IMR-90 (cell line): ENCODE data around the gene CPNE1. TPM values are rescaled to one million over a fixed set of nuclear protein-coding genes. Genes with fewer than 3 reads are reported as not detected.

Experiments used
- ATAC-seq: fragments of 200-7000 bp; cut with Tn5 transposase; 2 replicates; pipeline ENCODE4 v1.9.1; 2020; ENCODE audit warnings: low read depth, mild to moderate bottlenecking, moderate library complexity
- BruUV-seq: library from RNA; stranded (reverse); fragments of 400-500 nt; replicated peaks from 2 replicates; lab custom pipeline; 2021; lab: Mats Ljungman, UMichigan
- CTCF ChIA-PET: fragments of 300-600 bp; formaldehyde crosslinking; extraction: SDS; loops from one replicate; lab custom pipeline; 2021; ENCODE audit warnings: antibody characterized with exemption; lab: Yijun Ruan, JAX
- POLR2A ChIA-PET: fragments of 300-600 bp; sonication (Branson Sonifier 250); formaldehyde crosslinking; loops from one replicate; lab custom pipeline; 2022; ENCODE audit warnings: antibody characterized with exemption; ENCODE audit not compliant: unreplicated experiment; lab: Charles Lee
- DNase-seq: peaks from one replicate; pipeline ENCODE4 v3.0.0; 2013
- H2AFZ ChIP-seq: replicated peaks from 2 replicates; pipeline ENCODE3; 2013; ENCODE audit warnings: low read length, mild to moderate bottlenecking; ENCODE audit not compliant: poor library complexity
- H2AK5ac ChIP-seq: 2 replicates; pipeline ENCODE4 v1.6.1; 2013; ENCODE audit warnings: low read depth, low read length, inconsistent platforms
- H2AK9ac ChIP-seq: replicated peaks from 2 replicates; pipeline ENCODE3; 2013; ENCODE audit warnings: mild to moderate bottlenecking, low read depth, low read length, moderate library complexity; ENCODE audit not compliant: poor library complexity
- H2BK120ac ChIP-seq: 2 replicates; pipeline ENCODE4 v1.6.1; 2013; ENCODE audit warnings: low read depth, low read length, inconsistent platforms
- H2BK15ac ChIP-seq: 3 replicates; pipeline ENCODE4 v1.6.1; 2013; ENCODE audit warnings: low read depth, low read length, inconsistent platforms
- H2BK20ac ChIP-seq: 2 replicates; pipeline ENCODE4 v1.6.1; 2013; ENCODE audit warnings: low read depth, mild to moderate bottlenecking, inconsistent platforms, low read length, moderate library complexity
- H2BK5ac ChIP-seq: 2 replicates; pipeline ENCODE4 v1.6.1; 2013; ENCODE audit warnings: mild to moderate bottlenecking, low read depth, low read length, inconsistent platforms; ENCODE audit not compliant: poor library complexity, severe bottlenecking
- H3K14ac ChIP-seq: replicated peaks from 2 replicates; pipeline ENCODE4 v1.6.1; 2013; ENCODE audit warnings: low read depth, low read length, inconsistent platforms
- H3K18ac ChIP-seq: 2 replicates; pipeline ENCODE4 v1.6.1; 2013; ENCODE audit warnings: low read depth, low read length, control low read depth
- H3K23ac ChIP-seq: 2 replicates; pipeline ENCODE4 v1.6.1; 2013; ENCODE audit warnings: low read depth, low read length, inconsistent platforms
- H3K27ac ChIP-seq: 2 replicates; pipeline ENCODE4 v1.5.1; 2013; ENCODE audit warnings: mild to moderate bottlenecking, control low read depth, low read length; ENCODE audit not compliant: insufficient read depth
- H3K27me3 ChIP-seq: 2 replicates; pipeline ENCODE4 v1.6.1; 2013; ENCODE audit warnings: low read length; ENCODE audit not compliant: control insufficient read depth, insufficient read depth
- H3K36me3 ChIP-seq: 2 replicates; pipeline ENCODE4 v1.6.1; 2013; ENCODE audit warnings: low read length, mixed read lengths; ENCODE audit not compliant: control insufficient read depth, insufficient read depth
- H3K4ac ChIP-seq: 2 replicates; pipeline ENCODE4 v1.6.1; 2013; ENCODE audit warnings: low read depth, low read length, inconsistent platforms
- H3K4me1 ChIP-seq: 2 replicates; pipeline ENCODE4 v1.6.1; 2013; ENCODE audit warnings: low read length, mixed read lengths; ENCODE audit not compliant: control insufficient read depth, insufficient read depth
- H3K4me2 ChIP-seq: 2 replicates; pipeline ENCODE4 v1.6.1; 2013; ENCODE audit warnings: low read depth, mild to moderate bottlenecking, control low read depth, low read length, moderate library complexity
- H3K4me3 ChIP-seq: 2 replicates; pipeline ENCODE4 v1.5.1; 2013; ENCODE audit warnings: low read depth, mild to moderate bottlenecking, control low read depth, low read length, moderate library complexity; ENCODE audit not compliant: insufficient read depth
- H3K56ac ChIP-seq: 2 replicates; pipeline ENCODE4 v1.6.1; 2013; ENCODE audit warnings: low read length, inconsistent platforms; ENCODE audit not compliant: insufficient read depth; ENCODE audit errors: extremely low read depth
- H3K79me1 ChIP-seq, 2 experiments: 2 replicates each; pipeline ENCODE4 v1.6.1; 2013; ENCODE audit warnings: low read length in 2 of 2, inconsistent platforms in 1 of 2, low read depth in 1 of 2
- H3K9ac ChIP-seq: 2 replicates; pipeline ENCODE4 v1.6.1; 2013; ENCODE audit warnings: low read depth, low read length, control low read depth
- H3K9me1 ChIP-seq: 2 replicates; pipeline ENCODE4 v1.6.1; 2013; ENCODE audit warnings: low read length, inconsistent platforms; ENCODE audit not compliant: insufficient read depth
- H3K9me3 ChIP-seq: 2 replicates; pipeline ENCODE4 v1.6.1; 2013; ENCODE audit warnings: low read length; ENCODE audit not compliant: control insufficient read depth, insufficient read depth
- H4K20me1 ChIP-seq: 2 replicates; pipeline ENCODE4 v1.6.1; 2013; ENCODE audit warnings: low read length, inconsistent platforms; ENCODE audit not compliant: insufficient read depth
- H4K5ac ChIP-seq: 2 replicates; pipeline ENCODE4 v1.6.1; 2013; ENCODE audit warnings: mild to moderate bottlenecking, low read depth, low read length, control low read depth
- H4K8ac ChIP-seq, 2 experiments: 2 replicates each; pipeline ENCODE4 v1.6.1; 2013; ENCODE audit warnings: low read depth in 2 of 2, low read length in 2 of 2, control low read depth in 1 of 2, inconsistent platforms in 1 of 2
- H4K91ac ChIP-seq: 2 replicates; pipeline ENCODE4 v1.6.1; 2013; ENCODE audit warnings: low read depth, low read length, inconsistent platforms; ENCODE audit not compliant: insufficient read depth
- BHLHE40 ChIP-seq: fragments of 150-350 bp; IDR thresholded peaks from 2 replicates; pipeline ENCODE4 v1.6.1; 2016; ENCODE audit warnings: mild to moderate bottlenecking, low read depth, low read length
- CEBPB ChIP-seq: IDR thresholded peaks from 2 replicates; pipeline ENCODE4 v1.6.1; 2012; ENCODE audit warnings: low read depth, low read length, improper control_type of control experiment
- CHD1 ChIP-seq: IDR thresholded peaks from 2 replicates; pipeline ENCODE4 v1.6.1; 2012; ENCODE audit warnings: low read depth, low read length, improper control_type of control experiment
- FOS ChIP-seq: fragments of 150-350 bp; IDR thresholded peaks from 2 replicates; pipeline ENCODE4 v1.6.1; 2016; ENCODE audit warnings: low read depth, low read length
- MAFK ChIP-seq: IDR thresholded peaks from 2 replicates; pipeline ENCODE4 v1.6.1; 2012; ENCODE audit warnings: low read depth, low read length, improper control_type of control experiment
- MAZ ChIP-seq: IDR thresholded peaks from 2 replicates; pipeline ENCODE4 v1.6.1; 2012; ENCODE audit warnings: low read depth, mild to moderate bottlenecking, low read length, improper control_type of control experiment, moderate library complexity, borderline replicate concordance
- MXI1 ChIP-seq: IDR thresholded peaks from 2 replicates; pipeline ENCODE4 v1.6.1; 2012; ENCODE audit warnings: low read depth, mild to moderate bottlenecking, low read length, moderate library complexity, borderline replicate concordance
- POLR2A ChIP-seq: IDR thresholded peaks from 2 replicates; pipeline ENCODE4 v1.6.1; 2012; ENCODE audit warnings: mild to moderate bottlenecking, low read depth, low read length
- RAD21 ChIP-seq: IDR thresholded peaks from 2 replicates; pipeline ENCODE4 v1.6.1; 2012; ENCODE audit warnings: low read length, improper control_type of control experiment
- RFX5 ChIP-seq: IDR thresholded peaks from 2 replicates; pipeline ENCODE4 v1.8.0; 2012; ENCODE audit warnings: low read depth, mild to moderate bottlenecking, low read length, moderate library complexity
- WGBS, 2 experiments: methylation state at CpG; one replicate each; pipeline versions ENCODE4 v1.1.5 to v1.1.7; 2013; ENCODE audit warnings: missing lambda C conversion rate in 2 of 2; ENCODE audit not compliant: insufficient read length in 1 of 2; ENCODE audit errors: extremely low coverage in 2 of 2; 5-methylcytosine and 5-hydroxymethylcytosine counted together
- dilution Hi-C: fragments of 300-500 bp; cut with HindIII; formaldehyde crosslinking; loops from one replicate; pipeline ENCODE4 v1.14.3; 2018; ENCODE audit warnings: low sequenced_read_pairs; ENCODE audit not compliant: unreplicated experiment
- in situ Hi-C: fragments of 300-500 bp; cut with MboI; formaldehyde crosslinking; loops from 3 replicates; pipeline ENCODE4 v1.14.3; 2019; ENCODE audit warnings: low sequenced_read_pairs, inconsistent platforms, mixed read lengths
- intact Hi-C: fragments of 100-400 bp; cut with micrococcal nuclease; formaldehyde crosslinking; loops from 2 replicates; pipeline ENCODE4 v1.10.0; 2022
- polyA plus RNA-seq, 3 experiments: library from polyadenylated mRNA; depleted of rRNA; stranded (reverse); fragments of >200 nt; gene quantifications; 2 replicates each; pipeline ENCODE4 v1.2.3, GENCODE V29; 2012; ENCODE audit warnings: low replicate concordance in 1 of 3
- total RNA-seq: library from RNA; depleted of rRNA; stranded (reverse); fragments of >200 nt; gene quantifications from 2 replicates; pipeline ENCODE4 v1.2.3, GENCODE V29; 2012
- TF ChIP-seq, protein P1 (sequence below): fragments of 150-350 bp; IDR thresholded peaks from 2 replicates; pipeline ENCODE4 v1.6.1; 2017; ENCODE audit warnings: mild to moderate bottlenecking, antibody characterized with exemption, low read length, low read depth
- TF ChIP-seq, protein P2 (sequence below): conservative IDR thresholded peaks from 2 replicates; pipeline ENCODE4 v1.5.1; 2012; ENCODE audit warnings: mild to moderate bottlenecking, low read depth, low read length, improper control_type of control experiment

The CPNE1 gene
- total and polyA plus RNA-seq, 2 of the 4 experiments (the other 2 are of a cell fraction), result 163 to 165 TPM

DNA sequence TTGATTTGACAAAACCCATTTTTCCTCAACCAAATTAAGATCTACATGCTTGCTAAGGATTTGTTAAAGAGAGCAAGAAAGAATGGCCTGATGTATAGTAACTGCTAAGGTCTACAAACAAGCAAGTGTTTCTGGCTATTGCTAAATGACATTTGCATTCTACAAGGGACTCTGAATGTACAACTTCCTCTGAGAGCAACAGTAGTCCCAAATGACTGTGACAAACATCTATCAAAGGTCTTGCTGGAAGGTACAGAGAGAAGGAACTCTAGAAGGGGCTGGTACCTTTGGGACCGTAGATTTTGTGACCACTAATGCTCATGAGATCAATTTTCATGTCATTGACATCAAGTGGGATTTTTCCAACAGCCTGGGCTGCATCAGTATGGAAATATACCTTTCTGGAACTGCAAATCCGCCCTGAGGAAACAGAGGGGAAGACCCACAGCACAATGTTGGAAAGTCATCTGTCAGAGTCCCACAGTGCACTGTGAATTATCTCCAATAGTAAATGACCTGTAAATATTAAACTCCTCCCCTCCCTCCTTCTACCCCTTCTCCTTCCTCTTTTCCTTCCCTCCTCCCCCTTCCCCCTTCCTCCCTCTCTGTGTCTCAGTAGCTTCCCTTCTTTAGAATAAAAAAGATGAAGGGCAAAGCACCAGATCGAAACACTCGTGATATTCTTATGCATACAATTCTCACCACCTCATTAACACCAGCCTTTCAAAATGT lies 15.9 kb upstream of the CPNE1 start:
- Histone ChIP-seq H3K27ac (no peak overlapping the region), H3K23ac (no peak overlapping the region), H3K4me1 (no peaks in the 10 kb centered on the region), H3K56ac (no peak overlapping the region), H4K20me1 (no peaks in the 10 kb centered on the region), H2AK5ac (no peak overlapping the region), H3K9ac (no peak overlapping the region), H4K8ac (no peak overlapping the region), H3K9me1 (no peaks in the 10 kb centered on the region), H2BK120ac (no peak overlapping the region), H4K91ac (no peak overlapping the region), H2BK20ac (no peak overlapping the region), H3K4me2 (no peak overlapping the region), H3K36me3 (peaks cover 14% of the 10 kb centered on the region), H3K18ac (no peak overlapping the region), H2AK9ac (no peak overlapping the region), H2BK5ac (no peak overlapping the region), H3K9me3 (no peaks in the 10 kb centered on the region), H3K27me3 (no peaks in the 10 kb centered on the region), H4K5ac (no peak overlapping the region), H2AFZ (no peak overlapping the region), H3K4ac (no peak overlapping the region), H3K4me3 (no peak overlapping the region), H2BK15ac (no peak overlapping the region), H3K79me1 (no peaks in the 10 kb centered on the region), H3K14ac (no peak overlapping the region)
- in situ Hi-C loops, result no loop called here
- ATAC-seq, result no peak
- dilution Hi-C loops, result no loop called here
- intact Hi-C loops, result no loop called here
- CTCF ChIA-PET, result no interaction called here
- no peak for DNase-seq
- TF ChIP-seq MAZ, result no peak
- TF ChIP-seq MAFK, result no peak
- TF ChIP-seq POLR2A, result no peak
- TF ChIP-seq BHLHE40, result no peak
- no peak for TF ChIP-seq FOS
- TF ChIP-seq, protein P1, sequence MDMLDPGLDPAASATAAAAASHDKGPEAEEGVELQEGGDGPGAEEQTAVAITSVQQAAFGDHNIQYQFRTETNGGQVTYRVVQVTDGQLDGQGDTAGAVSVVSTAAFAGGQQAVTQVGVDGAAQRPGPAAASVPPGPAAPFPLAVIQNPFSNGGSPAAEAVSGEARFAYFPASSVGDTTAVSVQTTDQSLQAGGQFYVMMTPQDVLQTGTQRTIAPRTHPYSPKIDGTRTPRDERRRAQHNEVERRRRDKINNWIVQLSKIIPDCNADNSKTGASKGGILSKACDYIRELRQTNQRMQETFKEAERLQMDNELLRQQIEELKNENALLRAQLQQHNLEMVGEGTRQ, result no peak
- TF ChIP-seq CHD1, result no peak
- no peak for TF ChIP-seq RFX5
- no peak for TF ChIP-seq MXI1
- no peak for TF ChIP-seq RAD21
- TF ChIP-seq, protein P2, sequence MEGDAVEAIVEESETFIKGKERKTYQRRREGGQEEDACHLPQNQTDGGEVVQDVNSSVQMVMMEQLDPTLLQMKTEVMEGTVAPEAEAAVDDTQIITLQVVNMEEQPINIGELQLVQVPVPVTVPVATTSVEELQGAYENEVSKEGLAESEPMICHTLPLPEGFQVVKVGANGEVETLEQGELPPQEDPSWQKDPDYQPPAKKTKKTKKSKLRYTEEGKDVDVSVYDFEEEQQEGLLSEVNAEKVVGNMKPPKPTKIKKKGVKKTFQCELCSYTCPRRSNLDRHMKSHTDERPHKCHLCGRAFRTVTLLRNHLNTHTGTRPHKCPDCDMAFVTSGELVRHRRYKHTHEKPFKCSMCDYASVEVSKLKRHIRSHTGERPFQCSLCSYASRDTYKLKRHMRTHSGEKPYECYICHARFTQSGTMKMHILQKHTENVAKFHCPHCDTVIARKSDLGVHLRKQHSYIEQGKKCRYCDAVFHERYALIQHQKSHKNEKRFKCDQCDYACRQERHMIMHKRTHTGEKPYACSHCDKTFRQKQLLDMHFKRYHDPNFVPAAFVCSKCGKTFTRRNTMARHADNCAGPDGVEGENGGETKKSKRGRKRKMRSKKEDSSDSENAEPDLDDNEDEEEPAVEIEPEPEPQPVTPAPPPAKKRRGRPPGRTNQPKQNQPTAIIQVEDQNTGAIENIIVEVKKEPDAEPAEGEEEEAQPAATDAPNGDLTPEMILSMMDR, result no peak
- no peak for TF ChIP-seq CEBPB
- BruUV-seq, result no TSS peak
- POLR2A ChIA-PET, result no interaction called here
- WGBS, 2 experiments, result 60% methylated on average over 1 of the region's 4 CpGs; no CpG with 5 or more reads in 1 of the 2 experiments
